SK-N-SH (cell line): ENCODE results near the gene MEIS2. TPM values are rescaled to one million over a fixed set of nuclear protein-coding genes. Genes with fewer than 3 reads are reported as not detected.

Experiments
- CTCF ChIA-PET: fragments of 300-600, 350-600 bp; formaldehyde crosslinking; extraction: SDS; loops from one replicate; lab custom pipeline; 2021; lab: Yijun Ruan, JAX
- POLR2A ChIA-PET: fragments of 350-600 bp; sonication (Branson Sonifier 250); formaldehyde crosslinking; extraction: SDS; loops from one replicate; lab custom pipeline; 2020; ENCODE audit warnings: antibody characterized with exemption, inconsistent platforms; lab: Yijun Ruan, JAX
- DNase-seq: peaks from one replicate; pipeline ENCODE4 v3.0.0; 2012
- H2AFZ ChIP-seq: fragments of 200-600 bp; sonication (generic); 2 replicates; pipeline ENCODE4 v1.8.1; 2016; ENCODE audit warnings: antibody characterized with exemption, mild to moderate bottlenecking, low read depth
- H3F3A ChIP-seq: fragments of 200-600 bp; sonication (generic); replicated peaks from 2 replicates; pipeline ENCODE3; 2016; ENCODE audit warnings: antibody characterized with exemption, mild to moderate bottlenecking; ENCODE audit not compliant: insufficient read depth
- H3K27ac ChIP-seq, 2 experiments: fragments of 200-500 bp in 1 of 2; fragments of 200-600 bp in 1 of 2; sonication (Bioruptor generic) in 1 of 2; sonication (generic), shearing (Covaris generic) in 1 of 2; 2 replicates each; pipeline versions ENCODE4 v1.5.1 to v1.6.1; 2014 to 2016; ENCODE audit warnings: low read depth in 2 of 2, inconsistent platforms in 1 of 2, low read length in 1 of 2, mild to moderate bottlenecking in 1 of 2, mixed read lengths in 1 of 2
- H3K27me3 ChIP-seq: fragments of 200-600 bp; sonication (generic), shearing (Covaris generic); 2 replicates; pipeline ENCODE4 v1.6.1; 2016; ENCODE audit warnings: mixed run types; ENCODE audit not compliant: insufficient read depth
- H3K36me3 ChIP-seq, 2 experiments: fragments of 200-500 bp in 1 of 2; fragments of 200-600 bp in 1 of 2; sonication (Bioruptor generic) in 1 of 2; sonication (generic) in 1 of 2; replicated peaks in 1 of 2; 2 replicates each; pipeline versions ENCODE3 to v1.5.1; 2014 to 2016; ENCODE audit warnings: low read length in 1 of 2, mild to moderate bottlenecking in 1 of 2; ENCODE audit not compliant: insufficient read depth in 2 of 2, control insufficient read depth in 1 of 2
- H3K4me1 ChIP-seq, 2 experiments: fragments of 200-500 bp in 1 of 2; fragments of 200-600 bp in 1 of 2; sonication (Bioruptor generic) in 1 of 2; sonication (generic), shearing (Covaris generic) in 1 of 2; 2 replicates each; pipeline versions ENCODE4 v1.5.1 to v1.6.1; 2014 to 2016; ENCODE audit warnings: low read depth in 1 of 2, low read length in 1 of 2, mixed run types in 1 of 2; ENCODE audit not compliant: insufficient read depth in 2 of 2, control insufficient read depth in 1 of 2
- H3K4me2 ChIP-seq: fragments of 200-600 bp; sonication (generic), shearing (Covaris generic); 2 replicates; pipeline ENCODE4 v1.6.1; 2017; ENCODE audit warnings: mixed run types
- H3K4me3 ChIP-seq, 2 experiments: fragments of 200-500 bp in 1 of 2; fragments of 200-600 bp in 1 of 2; sonication (Bioruptor generic) in 1 of 2; sonication (generic), shearing (Covaris generic) in 1 of 2; 2 replicates each; pipeline versions ENCODE4 v1.5.1 to v1.8.1; 2014 to 2016; ENCODE audit warnings: low read depth in 2 of 2, inconsistent platforms in 1 of 2, low read length in 1 of 2, mild to moderate bottlenecking in 1 of 2, mixed read lengths in 1 of 2, moderate library complexity in 1 of 2
- H3K79me2 ChIP-seq: fragments of 200-600 bp; sonication (generic); 2 replicates; pipeline ENCODE4 v1.8.1; 2017; ENCODE audit warnings: mild to moderate bottlenecking; ENCODE audit not compliant: insufficient read depth
- H3K9ac ChIP-seq: fragments of 200-600 bp; sonication (generic); 2 replicates; pipeline ENCODE4 v1.6.1; 2017; ENCODE audit warnings: mixed run types
- H3K9me2 ChIP-seq: fragments of 200-600 bp; sonication (generic); 2 replicates; pipeline ENCODE4 v1.6.1; 2017; ENCODE audit warnings: mixed run types
- H3K9me3 ChIP-seq: fragments of 200-600 bp; sonication (generic); 2 replicates; pipeline ENCODE4 v1.6.1; 2017; ENCODE audit warnings: mixed run types, mild to moderate bottlenecking, moderate library complexity
- H4K20me1 ChIP-seq: fragments of 200-600 bp; sonication (generic); 2 replicates; pipeline ENCODE4 v1.6.1; 2017; ENCODE audit warnings: mild to moderate bottlenecking, mixed run types; ENCODE audit not compliant: insufficient read depth
- FOSL2 ChIP-seq: IDR thresholded peaks from 2 replicates; pipeline ENCODE4 v1.4.0; 2012; ENCODE audit warnings: low read depth, mild to moderate bottlenecking, moderate library complexity, borderline replicate concordance
- FOXJ3 ChIP-seq: sonication (generic); formaldehyde crosslinking; IDR thresholded peaks from 2 replicates; pipeline ENCODE4 v1.5.1; 2020; ENCODE audit warnings: mild to moderate bottlenecking, missing genetic modification reagents
- JUND ChIP-seq: IDR thresholded peaks from 2 replicates; pipeline ENCODE4 v1.4.0; 2012
- MXI1 ChIP-seq: IDR thresholded peaks from 2 replicates; pipeline ENCODE4 v1.6.1; 2012; ENCODE audit warnings: mild to moderate bottlenecking, low read depth, low read length, improper control_type of control experiment
- RCOR1 ChIP-seq: fragments of 150-350 bp; IDR thresholded peaks from 2 replicates; pipeline ENCODE4 v1.6.1; 2017; ENCODE audit warnings: antibody characterized with exemption, low read length
- SIN3A ChIP-seq: IDR thresholded peaks from 2 replicates; pipeline ENCODE4 v1.6.1; 2012; ENCODE audit warnings: low read depth, mild to moderate bottlenecking, low read length, moderate library complexity, borderline replicate concordance
- TCF12 ChIP-seq: IDR thresholded peaks from 2 replicates; pipeline ENCODE4 v1.4.0; 2012
- TEAD4 ChIP-seq: IDR thresholded peaks from 2 replicates; pipeline ENCODE4 v1.4.0; 2012; ENCODE audit warnings: mild to moderate bottlenecking, borderline replicate concordance; ENCODE audit not compliant: insufficient read depth
- WGBS: methylation state at CpG from one replicate; pipeline ENCODE4 v1.1.6; 2017; ENCODE audit warnings: low lambda C conversion rate; 5-methylcytosine and 5-hydroxymethylcytosine counted together
- polyA plus RNA-seq, 3 experiments: library from polyadenylated mRNA; depleted of rRNA; stranded (reverse); fragments of >200 nt; gene quantifications; 2 replicates each; pipeline ENCODE4 v1.2.3, GENCODE V29; 2012
- TF ChIP-seq, protein P1 (sequence below): IDR thresholded peaks from 2 replicates; pipeline ENCODE4 v1.4.0; 2012; ENCODE audit warnings: low read depth, borderline replicate concordance
- TF ChIP-seq, protein P2 (sequence below): IDR thresholded peaks from 2 replicates; pipeline ENCODE4 v1.4.0; 2012; ENCODE audit warnings: low read depth, borderline replicate concordance
- TF ChIP-seq, protein P3 (sequence below): fragments of 200-600 bp; sonication (generic); IDR thresholded peaks from 2 replicates; pipeline ENCODE4 v1.6.1; 2017; ENCODE audit warnings: antibody characterized with exemption, mild to moderate bottlenecking, moderate library complexity

MEIS2 gene
- polyA plus RNA-seq, 1 of the 3 experiments (the other 2 are of a cell fraction), result 146 TPM

DNA sequence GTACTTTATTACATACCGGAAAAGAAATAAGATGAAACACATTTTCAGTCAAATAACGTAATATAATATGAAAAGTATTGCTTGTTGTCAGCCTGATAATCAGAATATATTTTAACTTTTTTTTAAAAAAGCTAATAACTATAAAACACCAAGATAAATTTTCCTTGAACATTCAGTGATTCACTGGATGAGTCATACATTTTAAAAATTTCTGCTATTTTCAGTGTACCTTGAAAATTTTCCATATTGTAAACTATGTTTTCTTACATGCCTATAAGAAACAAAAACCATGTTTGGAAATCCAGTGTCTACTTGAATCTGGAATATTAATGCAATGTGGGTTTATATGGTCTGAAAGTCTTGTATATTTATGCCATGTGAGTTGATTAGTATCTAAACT, 36.3 kb upstream of the MEIS2 start:
- H3K9ac ChIP-seq, result no peak overlapping the region
- H3K36me3 ChIP-seq, result no peaks in the 10 kb centered on the region
- CTCF ChIA-PET, result interaction anchor here (1.4 to 5.9 kb wide), 5 partner anchors 15 to 745 kb away, joined by 4 to 101 read pairs (median 38); partner anchors contain the start of gene MEIS2
- H3K4me2 ChIP-seq, result no peak overlapping the region
- POLR2A ChIA-PET, result no interaction called here
- H3K27ac ChIP-seq, result peak overlapping the region; percentile 55 to 57; a peak in 3 of 4 replicates
- no peak overlapping the region for H3K4me3 ChIP-seq
- H3K9me3 ChIP-seq, result no peaks in the 10 kb centered on the region
- TF ChIP-seq SIN3A (no peak), RCOR1 (no peak), TEAD4 (peak; percentile 19; the same call in 1 of the 2 replicates), JUND (peak; percentile 62; the same call in 1 of the 2 replicates), TCF12 (0 out of 2 replicates have a peak, but pooled peaks have one; percentile 39), FOSL2 (peak; percentile 78; the same call in 1 of the 2 replicates)
- no peaks in the 10 kb centered on the region for H3K9me2 ChIP-seq
- WGBS, result 42% methylated on average over 2 of the region's 2 CpGs
- H2AFZ ChIP-seq, result no peak overlapping the region
- no peaks in the 10 kb centered on the region for H3K27me3 ChIP-seq
- no peaks in the 10 kb centered on the region for H4K20me1 ChIP-seq
- no peak for DNase-seq
- H3K4me1 ChIP-seq, result peaks cover 5 to 27% of the 10 kb centered on the region in 2 experiments; a peak in 2 of 4 replicates
- no peaks in the 10 kb centered on the region for H3K79me2 ChIP-seq
- H3F3A ChIP-seq, result peaks cover 24% of the 10 kb centered on the region

DNA sequence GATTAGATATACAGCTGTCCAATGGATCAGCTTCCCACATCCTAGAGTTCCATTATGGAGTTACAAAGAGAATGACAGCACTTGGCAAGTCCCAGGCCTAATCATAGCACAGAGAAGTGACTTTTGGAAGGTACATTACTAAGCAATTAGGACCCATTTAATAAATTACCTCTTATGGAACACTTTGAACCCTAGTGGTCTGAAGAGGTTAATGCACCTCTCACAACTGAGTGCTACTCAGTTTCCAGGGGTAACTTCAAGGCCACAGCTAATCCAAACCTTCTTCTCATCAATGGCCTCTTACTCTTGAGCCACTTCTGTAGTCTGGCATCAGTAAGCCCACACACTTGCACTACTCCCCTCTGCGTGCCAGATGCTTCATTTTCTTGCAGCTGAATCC, 34.9 kb upstream of the MEIS2 start:
- no peaks in the 10 kb centered on the region for H3K27me3 ChIP-seq
- TF ChIP-seq FOXJ3 (CRISPR knock-in tag) (no peak), TCF12 (no peak), MXI1 (no peak)
- TF ChIP-seq, protein P1, sequence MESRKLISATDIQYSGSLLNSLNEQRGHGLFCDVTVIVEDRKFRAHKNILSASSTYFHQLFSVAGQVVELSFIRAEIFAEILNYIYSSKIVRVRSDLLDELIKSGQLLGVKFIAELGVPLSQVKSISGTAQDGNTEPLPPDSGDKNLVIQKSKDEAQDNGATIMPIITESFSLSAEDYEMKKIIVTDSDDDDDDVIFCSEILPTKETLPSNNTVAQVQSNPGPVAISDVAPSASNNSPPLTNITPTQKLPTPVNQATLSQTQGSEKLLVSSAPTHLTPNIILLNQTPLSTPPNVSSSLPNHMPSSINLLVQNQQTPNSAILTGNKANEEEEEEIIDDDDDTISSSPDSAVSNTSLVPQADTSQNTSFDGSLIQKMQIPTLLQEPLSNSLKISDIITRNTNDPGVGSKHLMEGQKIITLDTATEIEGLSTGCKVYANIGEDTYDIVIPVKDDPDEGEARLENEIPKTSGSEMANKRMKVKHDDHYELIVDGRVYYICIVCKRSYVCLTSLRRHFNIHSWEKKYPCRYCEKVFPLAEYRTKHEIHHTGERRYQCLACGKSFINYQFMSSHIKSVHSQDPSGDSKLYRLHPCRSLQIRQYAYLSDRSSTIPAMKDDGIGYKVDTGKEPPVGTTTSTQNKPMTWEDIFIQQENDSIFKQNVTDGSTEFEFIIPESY, result no peak
- TF ChIP-seq, protein P2, sequence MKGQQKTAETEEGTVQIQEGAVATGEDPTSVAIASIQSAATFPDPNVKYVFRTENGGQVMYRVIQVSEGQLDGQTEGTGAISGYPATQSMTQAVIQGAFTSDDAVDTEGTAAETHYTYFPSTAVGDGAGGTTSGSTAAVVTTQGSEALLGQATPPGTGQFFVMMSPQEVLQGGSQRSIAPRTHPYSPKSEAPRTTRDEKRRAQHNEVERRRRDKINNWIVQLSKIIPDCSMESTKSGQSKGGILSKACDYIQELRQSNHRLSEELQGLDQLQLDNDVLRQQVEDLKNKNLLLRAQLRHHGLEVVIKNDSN, result no peak
- TF ChIP-seq, protein P3, sequence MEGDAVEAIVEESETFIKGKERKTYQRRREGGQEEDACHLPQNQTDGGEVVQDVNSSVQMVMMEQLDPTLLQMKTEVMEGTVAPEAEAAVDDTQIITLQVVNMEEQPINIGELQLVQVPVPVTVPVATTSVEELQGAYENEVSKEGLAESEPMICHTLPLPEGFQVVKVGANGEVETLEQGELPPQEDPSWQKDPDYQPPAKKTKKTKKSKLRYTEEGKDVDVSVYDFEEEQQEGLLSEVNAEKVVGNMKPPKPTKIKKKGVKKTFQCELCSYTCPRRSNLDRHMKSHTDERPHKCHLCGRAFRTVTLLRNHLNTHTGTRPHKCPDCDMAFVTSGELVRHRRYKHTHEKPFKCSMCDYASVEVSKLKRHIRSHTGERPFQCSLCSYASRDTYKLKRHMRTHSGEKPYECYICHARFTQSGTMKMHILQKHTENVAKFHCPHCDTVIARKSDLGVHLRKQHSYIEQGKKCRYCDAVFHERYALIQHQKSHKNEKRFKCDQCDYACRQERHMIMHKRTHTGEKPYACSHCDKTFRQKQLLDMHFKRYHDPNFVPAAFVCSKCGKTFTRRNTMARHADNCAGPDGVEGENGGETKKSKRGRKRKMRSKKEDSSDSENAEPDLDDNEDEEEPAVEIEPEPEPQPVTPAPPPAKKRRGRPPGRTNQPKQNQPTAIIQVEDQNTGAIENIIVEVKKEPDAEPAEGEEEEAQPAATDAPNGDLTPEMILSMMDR, result peak; percentile 22; the same call in 1 of the 2 replicates
- TF ChIP-seq, all 33 proteins: peak for 1
- no peaks in the 10 kb centered on the region for H3K9me2 ChIP-seq
- no peaks in the 10 kb centered on the region for H3K36me3 ChIP-seq
- H3F3A ChIP-seq, result peaks cover 24% of the 10 kb centered on the region
- POLR2A ChIA-PET, result interaction anchor here (1.4 kb wide), 1 partner anchor 38 kb away, joined by 5 read pairs; no protein-coding TSS in a partner anchor
- H3K79me2 ChIP-seq, result no peaks in the 10 kb centered on the region
- no peaks in the 10 kb centered on the region for H4K20me1 ChIP-seq
- 100% methylated on average over 1 of the region's 1 CpG for WGBS
- H3K9me3 ChIP-seq, result no peaks in the 10 kb centered on the region
- DNase-seq, result no peak
- H3K4me1 ChIP-seq, result peaks cover 5 to 41% of the 10 kb centered on the region in 2 experiments; a peak in 2 of 4 replicates
- H3K4me2 ChIP-seq, result no peak overlapping the region
- no peak overlapping the region for H3K9ac ChIP-seq
- no peak overlapping the region for H2AFZ ChIP-seq
- peak overlapping the region in 1 of 2 experiments; percentile 97; a peak in 2 of 4 replicates for H3K27ac ChIP-seq
- CTCF ChIA-PET, result interaction anchor here (0.8 to 5.9 kb wide), 20 partner anchors 8 to 757 kb away, joined by 3 to 101 read pairs (median 5); partner anchors contain the start of gene MEIS2
- no peak overlapping the region for H3K4me3 ChIP-seq
